Measurements from ENCODE around the gene DLGAP5.

DLGAP5 gene, protein sequence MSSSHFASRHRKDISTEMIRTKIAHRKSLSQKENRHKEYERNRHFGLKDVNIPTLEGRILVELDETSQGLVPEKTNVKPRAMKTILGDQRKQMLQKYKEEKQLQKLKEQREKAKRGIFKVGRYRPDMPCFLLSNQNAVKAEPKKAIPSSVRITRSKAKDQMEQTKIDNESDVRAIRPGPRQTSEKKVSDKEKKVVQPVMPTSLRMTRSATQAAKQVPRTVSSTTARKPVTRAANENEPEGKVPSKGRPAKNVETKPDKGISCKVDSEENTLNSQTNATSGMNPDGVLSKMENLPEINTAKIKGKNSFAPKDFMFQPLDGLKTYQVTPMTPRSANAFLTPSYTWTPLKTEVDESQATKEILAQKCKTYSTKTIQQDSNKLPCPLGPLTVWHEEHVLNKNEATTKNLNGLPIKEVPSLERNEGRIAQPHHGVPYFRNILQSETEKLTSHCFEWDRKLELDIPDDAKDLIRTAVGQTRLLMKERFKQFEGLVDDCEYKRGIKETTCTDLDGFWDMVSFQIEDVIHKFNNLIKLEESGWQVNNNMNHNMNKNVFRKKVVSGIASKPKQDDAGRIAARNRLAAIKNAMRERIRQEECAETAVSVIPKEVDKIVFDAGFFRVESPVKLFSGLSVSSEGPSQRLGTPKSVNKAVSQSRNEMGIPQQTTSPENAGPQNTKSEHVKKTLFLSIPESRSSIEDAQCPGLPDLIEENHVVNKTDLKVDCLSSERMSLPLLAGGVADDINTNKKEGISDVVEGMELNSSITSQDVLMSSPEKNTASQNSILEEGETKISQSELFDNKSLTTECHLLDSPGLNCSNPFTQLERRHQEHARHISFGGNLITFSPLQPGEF

DNA sequence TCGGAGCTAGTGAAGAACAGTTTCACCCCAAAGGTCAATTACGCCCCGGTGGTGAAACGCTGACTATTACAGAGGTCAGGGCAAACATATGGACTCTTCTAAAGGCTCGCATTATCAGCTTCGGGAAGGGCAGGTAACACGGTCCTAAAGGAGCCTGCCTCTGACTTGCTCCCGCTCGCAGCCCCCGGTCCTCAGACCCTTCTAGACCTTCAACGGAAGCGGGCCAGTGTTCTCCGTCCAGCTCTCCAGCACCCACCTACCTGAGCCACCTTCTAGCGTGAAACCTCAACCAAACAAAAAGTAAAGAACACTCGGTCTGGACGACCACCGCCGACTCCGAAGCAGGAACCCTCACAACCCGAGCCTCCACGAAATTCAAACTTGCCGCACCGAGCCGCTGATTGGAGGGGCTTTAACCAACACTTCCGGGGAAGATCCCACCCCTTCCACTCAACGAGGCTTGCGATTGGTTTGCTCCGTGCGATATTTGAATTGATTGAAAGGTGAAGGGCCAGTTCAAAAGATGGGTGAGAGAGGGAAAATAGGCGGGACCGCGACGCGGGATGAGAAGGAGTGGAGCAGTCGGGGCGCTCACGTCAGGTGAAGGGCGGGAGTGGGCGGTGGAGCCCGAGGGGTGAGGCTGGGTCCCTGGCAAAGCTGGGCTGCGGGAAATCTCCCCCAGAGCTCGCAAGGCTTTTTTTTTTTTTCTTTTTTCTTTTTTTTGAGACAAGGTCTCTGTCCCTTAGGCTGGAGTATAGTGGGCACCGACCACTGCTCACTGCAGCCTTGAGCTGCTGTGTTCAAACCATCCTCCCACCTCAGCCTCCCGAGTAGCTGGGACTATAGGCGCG, at the start of gene DLGAP5:
DLGAP5 (minus strand) TSS at position 383 of the 851 bp plus-strand sequence. CDS start 2,406 bp downstream, outside the sequence.
- peak; percentile 84 to 87 for DNase-seq (ENCODE audit: low read depth in 2 of 2)

DNA sequence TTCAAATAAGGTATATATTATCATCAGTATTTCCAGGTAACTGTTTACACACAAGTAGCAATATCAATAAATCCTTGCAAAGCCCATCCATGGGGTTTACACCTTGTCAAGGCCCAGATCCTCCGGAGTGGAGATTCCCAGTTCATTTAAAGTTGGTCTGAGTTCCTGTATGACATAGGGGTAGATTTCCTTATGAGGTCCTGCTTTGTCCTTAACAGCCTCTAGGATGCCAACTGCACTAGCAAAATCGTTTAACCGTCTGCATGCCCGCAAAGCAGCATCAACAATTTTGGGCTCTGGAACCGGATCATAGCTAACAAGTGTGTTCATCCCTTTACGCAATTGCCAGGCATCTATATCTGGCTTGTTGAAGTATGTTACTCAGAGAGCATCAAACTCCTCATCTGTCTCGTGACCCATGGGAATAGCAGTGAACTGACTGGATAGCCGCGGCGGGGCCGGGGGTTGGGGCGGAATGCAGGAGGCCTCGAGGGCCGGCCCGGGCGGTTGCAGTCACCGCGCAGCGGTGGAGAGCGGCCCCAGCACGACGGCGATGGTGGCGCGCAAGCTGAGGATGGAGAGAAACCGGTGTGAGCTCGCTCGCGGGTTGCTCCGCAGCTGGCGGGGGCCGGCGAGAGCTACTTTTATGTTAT, 49.3 kb upstream of the DLGAP5 start:
- no peak for DNase-seq (ENCODE audit: low read depth in 2 of 2)

DNA sequence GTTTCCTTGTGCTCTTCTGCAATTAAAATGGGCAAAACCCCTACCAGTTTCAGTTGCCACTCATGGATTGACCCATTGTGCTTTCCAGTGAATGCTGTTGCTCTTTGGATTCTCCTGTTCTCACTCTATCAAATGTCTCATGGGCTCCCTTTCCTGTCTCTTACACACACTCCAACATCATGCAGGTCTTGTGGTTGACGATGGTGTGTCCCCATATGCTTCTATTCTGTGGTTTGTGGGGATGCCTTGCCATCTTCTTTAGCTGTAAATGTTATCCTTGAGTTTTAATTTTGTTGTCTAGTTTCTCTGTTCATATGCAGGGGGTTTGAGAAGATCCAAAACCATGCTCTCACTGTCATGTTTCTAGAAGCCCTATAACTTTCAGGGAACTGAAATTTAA, 47.9 kb upstream of the DLGAP5 start:
- no peak for DNase-seq (ENCODE audit: low read depth in 2 of 2)

DNA sequence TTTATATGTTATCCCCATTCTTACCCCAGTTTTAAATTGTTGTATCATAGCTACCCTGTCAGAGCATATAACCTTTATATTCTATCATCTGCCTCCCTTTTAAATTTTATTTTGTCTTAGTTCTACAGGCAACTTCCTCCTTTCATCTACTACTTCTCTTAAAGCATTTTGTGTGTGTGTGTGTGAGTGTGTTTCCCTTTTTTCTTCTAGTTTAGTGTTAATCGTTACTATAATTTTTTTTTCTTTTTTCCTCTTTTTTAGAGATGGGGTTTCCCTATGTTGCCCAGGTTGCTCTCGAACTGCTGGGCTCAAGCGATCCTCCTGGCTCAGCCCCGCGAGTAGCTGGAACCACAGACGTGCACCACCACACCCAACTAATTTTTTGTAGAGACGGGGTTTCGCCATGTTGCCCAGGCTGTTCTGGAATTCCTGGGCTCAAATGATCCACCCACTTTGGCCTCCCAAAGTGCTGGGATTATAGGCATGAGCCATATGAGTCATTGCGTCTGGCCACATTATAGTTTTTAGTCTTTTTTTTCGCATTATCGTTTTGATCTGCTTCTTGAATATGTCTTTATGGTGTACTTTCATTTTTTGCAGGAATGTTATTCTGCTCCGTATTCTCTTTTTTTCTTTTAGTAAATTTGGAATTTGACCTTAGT, 46.8 kb upstream of the DLGAP5 start:
- no peak for DNase-seq (ENCODE audit: low read depth in 2 of 2)

DNA sequence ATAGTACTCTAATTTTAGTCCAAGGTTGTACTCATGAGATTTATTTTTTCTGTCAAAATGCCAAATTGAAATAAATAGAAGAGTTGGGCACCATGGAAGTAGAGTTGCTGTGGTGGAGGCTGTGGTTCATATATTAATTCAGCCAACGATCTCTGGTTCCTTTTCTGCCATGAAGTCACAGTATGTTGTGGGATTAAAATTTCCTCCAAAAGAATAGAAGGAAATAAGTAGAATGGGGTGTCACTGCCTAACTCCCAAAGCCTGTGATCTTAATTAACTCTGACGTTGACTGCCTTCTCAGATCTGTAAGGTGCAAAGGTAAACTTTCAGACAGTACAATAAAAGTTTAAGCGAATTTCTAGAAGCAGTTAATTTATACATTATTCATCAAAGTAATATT, 42.2 kb upstream of the DLGAP5 start:
- no peak for DNase-seq (ENCODE audit: low read depth in 2 of 2)

DNA sequence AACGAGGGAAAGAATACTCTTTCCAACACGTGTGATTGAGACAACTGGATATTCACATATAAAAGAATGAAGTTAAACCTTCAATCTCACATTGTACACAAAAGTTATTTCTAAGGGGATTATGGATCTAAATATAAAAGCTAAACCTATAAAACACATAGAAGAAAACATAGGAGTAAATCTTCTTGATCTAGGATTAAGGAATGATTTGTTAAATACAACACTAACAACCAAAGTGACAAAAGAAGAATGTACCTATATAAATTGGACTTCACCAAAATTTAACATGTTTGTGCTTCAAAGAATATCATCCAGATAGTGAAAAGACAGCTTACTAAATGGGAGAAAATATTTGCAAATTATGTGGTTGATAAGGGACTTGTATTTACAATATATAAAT, 36.9 kb upstream of the DLGAP5 start:
- no peak for DNase-seq (ENCODE audit: low read depth in 2 of 2)

DNA sequence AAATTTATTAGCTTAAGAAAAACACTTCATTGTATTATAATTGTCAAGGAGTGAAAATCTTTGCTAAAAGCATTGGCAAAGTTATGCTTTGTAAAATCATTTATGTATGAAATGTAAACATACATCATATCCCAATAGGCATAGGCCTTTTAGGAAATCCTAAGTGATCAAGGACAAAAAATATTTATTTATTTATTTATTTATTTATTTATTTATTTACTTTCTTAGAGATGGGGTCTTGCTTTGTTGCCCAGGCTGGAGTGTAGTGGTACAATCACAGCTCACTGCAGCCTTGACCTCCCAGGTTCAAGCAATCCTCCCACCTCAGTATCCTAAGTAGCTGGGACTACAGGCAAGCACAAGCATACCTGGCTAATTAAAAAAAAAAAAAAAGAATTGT, 32.0 kb upstream of the DLGAP5 start:
- DNase-seq (ENCODE audit: low read depth in 2 of 2): no peak

DNA sequence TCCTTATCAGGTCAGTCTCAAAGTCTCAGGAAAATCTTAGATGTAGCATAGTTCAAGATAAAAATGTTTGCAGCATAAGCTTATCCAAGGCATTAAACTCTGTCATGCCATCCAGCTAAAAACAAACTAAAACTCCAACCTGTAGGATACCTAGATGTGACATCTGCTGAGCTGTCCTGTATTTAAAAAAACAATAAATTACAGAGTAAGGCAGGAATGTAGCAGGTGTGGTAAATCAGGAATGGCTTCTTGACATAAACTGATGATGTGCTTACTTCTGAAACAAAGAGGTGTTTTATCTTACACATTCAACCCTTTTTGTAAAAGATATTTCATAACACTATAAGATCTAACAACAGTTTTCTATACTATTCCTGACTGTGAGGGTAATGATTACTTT, 30.6 kb upstream of the DLGAP5 start:
- DNase-seq (ENCODE audit: low read depth in 2 of 2): no peak

DNA sequence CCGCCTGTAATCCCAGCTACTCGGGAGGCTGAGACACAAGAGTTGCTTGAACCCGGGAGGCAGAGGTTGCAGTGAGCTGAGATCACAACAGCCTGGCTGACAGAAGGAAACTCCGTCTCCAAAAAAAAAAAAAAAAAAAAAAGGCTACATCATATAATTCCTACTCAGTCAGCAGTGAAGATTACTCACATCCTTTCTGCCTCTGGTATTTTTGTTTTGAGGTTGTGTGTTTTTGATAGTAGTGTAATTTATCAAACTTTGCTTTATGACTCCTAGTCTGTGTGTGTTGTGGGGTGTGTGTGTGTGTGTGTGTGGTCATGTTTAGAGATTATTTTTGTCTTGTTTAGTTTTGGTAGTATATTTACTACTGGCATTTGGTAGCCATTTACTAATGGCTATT, 29.8 kb upstream of the DLGAP5 start:
- no peak for DNase-seq (ENCODE audit: low read depth in 2 of 2)

DNA sequence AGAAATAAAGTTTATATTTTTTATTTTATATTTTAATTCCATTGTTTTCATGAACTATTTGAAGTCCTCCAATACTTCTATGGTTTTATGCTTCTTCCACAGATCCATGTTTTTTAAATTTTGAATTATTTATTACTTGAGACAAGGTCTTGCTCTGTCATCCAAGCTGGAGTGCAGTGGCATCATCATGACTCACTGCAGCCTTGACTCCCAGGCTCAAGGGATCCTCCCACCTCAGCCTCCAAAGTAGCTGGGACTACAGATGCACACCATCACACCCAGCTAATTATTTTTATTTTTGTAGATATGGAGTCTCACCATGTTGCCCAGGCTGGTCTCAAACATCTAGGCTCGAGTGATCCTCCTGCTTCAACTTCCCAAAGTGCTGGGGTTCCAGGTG, 28.8 kb upstream of the DLGAP5 start:
- no peak for DNase-seq (ENCODE audit: low read depth in 2 of 2)

DNA sequence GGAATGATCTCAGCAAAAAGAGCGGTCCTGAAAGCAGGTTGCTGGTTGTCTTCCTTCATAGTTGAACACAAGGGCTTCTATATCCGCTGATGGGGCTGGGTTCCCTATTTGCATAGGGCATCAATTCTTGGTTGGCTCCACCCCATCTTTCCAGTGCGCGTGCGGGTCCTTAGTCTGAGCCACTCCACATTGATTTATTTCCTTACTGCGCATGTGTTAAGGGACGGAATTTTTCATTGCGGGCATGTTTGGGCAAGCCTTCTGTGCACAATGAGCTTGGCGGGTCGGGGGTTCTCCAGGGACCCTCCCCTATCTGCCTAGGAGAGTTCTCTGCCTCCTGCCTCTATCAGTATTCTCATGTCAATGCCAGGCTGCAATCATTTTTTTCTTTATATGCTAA, 21.2 kb upstream of the DLGAP5 start:
- DNase-seq (ENCODE audit: low read depth in 2 of 2): no peak

DNA sequence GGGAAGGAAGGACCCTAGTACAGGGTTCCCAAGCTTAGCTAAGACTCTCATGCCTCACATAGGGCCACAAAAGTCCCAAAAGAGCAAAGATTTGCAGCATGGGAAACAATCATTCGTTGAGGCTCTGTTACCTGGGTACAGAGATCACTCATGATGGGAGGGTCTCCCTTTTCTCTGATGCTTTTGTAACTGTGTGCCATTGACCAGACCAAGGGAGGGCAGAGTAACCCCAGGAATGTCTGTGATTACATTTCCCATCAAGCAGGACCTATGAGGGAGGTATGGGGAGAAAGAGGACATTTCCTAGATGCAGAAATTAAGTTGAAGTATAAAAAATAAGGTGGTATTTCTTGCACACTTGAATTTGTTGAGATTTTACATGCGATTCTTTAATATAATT, 16.4 kb upstream of the DLGAP5 start:
- DNase-seq (ENCODE audit: low read depth in 2 of 2): no peak

DNA sequence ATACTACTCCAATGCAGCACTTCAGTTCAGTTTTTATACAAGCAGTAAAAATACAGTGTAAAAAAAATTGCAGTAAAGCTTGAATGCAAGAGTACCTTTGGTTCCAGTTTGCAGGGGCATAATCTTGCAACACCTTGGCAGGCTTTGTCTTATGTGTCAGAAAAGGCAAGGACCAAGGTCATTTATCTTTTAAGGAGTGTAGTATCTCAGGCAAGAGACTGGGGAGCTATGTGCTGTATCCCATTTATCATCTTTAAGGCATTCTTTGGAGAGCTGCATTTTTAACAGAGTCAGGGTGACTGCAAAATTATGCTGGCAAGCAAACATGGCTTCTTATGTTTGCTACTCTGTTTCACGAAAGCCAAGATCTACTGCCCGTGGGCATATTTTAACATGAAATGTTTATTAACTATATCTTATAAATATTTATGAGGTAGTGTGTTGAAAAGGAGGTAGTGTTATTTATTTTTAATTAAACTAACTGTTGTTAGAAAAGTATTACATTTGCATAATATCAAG, 14.8 kb upstream of the DLGAP5 start:
- no peak for DNase-seq (ENCODE audit: low read depth in 2 of 2)

DNA sequence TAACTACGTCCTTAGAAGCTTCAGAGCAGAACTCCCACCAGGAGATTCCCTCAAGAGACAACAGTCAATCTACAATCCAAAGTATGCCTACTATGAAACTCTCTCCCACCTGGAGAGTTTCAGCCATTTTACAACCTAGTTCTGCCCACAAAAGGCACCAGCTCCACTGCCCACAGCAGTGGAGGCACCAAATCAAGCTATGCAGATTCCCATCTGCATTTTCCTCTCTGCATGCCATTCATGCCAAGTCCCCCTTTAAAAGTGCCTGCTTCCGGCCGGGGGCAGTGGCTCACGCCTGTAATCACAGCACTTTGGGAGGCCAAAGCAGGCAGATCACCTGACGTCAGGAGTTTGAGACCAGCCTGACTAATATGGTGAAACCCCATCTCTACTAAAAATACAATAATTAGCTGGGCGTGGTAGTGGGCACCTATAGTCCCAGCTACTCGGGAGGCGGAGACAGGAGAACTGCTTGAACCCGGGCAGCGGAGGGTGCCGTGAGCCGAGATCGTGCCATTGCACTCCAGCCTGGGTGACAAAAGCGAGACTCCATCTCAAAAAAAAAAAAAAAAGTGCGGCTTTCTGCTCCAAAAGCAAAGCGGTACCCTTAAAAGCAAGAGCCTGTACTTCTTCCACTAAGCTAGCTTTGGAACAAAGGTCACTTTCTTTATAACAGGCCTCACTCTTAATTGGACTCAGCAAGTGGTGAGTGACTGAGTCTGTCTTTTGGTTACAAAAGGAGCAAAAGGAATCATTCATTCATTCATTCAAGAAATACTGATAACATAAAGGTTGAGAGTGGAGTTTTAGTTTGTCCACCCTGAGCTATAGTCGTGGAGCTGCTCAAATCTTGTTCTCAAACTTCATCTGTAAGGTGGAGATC, 10.1 kb upstream of the DLGAP5 start:
- DNase-seq (ENCODE audit: low read depth in 2 of 2): no peak

DNA sequence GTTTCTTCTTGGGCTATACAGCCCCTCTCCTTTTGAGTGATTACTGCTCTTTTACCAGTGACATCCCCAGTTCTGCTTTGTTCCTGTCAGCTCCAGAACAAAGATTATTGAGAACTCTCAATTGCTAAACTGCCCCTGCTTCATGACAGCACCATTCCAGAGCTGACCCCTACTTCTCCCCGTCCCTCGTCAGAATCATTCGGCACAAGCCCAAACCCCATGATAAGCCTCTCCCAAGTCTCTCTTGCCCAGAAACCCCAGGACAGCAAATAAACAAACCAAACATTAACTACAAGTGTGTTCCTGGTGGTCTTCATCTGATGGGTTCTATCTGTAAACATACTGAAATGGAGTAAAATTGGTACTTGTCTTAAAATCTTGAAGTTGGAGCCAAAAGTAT, 9.3 kb upstream of the DLGAP5 start:
- no peak for DNase-seq (ENCODE audit: low read depth in 2 of 2)

DNA sequence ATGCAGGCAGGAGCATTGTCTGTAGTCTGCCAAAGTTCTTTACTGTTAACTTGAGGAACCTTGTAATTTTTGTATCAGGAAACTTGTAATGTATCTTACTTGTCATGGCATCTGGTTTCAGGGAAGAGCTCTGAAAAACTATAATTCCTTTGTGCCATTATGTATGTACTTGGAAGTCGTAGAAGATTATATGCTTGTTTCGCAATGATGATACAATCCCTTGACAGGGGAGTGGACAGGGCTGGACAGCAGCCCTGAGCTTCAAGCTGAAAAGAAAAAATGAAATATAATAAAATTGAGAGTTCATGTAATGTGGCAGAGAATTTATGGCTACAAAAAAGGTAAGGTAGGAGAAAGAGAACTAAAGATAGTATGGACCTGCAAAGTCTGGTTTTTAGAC, 7.4 kb upstream of the DLGAP5 start:
- no peak for DNase-seq (ENCODE audit: low read depth in 2 of 2)

DNA sequence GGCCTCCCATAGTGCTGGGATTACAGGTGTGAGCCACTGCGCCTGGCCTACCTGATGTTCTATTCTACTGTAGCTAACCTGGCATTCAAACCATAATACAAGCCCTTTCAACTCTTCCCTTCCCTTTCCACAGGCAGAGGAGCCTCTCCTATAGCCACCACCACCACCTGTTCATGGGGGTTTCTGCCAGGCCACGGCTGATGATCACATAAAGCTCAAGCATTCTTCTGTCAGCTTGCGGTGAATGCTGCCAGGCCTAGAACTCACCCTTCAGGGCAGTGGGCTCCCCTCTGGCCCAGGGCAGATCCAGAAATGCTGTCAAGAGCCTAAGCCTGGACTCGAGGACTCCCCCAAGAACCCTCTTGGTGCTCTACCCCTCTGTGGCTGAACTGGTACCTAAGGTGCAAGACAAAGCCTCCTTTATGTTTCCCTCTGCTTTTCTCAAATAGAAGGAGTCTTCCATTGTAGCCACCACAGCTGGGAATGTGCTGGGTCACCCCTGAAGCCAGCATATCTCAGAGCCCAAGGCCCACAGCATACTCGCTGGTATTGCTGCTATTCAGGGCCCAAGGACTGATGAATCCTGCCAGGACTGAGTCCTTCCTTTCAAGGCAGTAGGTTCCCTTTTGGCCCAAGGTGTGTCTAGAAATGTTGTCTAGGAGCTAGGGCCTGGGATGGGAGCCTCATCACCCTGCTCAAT, 3.4 kb upstream of the DLGAP5 start:
- DNase-seq (ENCODE audit: low read depth in 2 of 2): no peak

DNA sequence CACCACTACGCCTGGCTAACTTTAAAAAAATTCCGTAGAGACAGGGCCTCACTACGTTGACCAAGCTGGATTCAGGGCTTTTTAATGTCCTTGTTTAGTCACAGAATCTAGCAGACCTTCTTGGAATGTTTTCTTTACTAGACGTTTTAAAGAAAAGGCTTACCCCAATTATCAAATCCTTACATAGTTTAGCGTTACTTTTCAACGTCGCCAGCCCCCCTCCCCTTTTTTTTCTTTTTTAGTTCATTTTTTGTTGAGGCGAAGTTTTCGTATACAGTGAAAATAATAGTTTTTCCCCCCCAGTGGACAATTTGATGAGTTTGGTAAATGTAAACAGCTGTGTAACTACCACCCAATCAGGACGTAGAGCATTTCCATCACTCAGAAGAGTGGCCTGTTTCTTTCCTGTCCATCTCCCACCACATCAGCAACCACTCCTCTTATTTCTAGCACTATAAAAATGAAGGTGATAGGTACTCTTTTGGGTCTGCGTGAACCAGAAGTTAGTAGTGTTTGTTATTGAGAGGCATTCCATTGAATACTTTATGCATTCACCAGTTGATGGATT, 753 bp upstream of the DLGAP5 start:
- no peak for DNase-seq (ENCODE audit: low read depth in 2 of 2)

DNA sequence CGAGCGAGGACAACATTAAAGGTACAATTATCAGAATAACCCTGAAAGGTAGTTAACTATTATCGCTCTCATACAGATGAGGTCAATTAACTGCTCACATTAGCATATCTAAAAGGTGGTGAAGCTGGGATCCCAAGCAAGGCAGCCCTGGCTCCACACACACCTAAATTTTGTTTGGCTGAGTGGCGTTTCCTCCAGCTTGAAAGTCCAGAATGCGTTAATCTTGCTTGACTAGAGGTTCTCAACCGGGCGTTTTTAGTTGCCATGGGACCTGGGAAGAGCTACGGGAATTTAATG, 531 bp downstream of the DLGAP5 start:
- no peak for DNase-seq (ENCODE audit: low read depth in 2 of 2)

All from stimulated activated CD8-positive, alpha-beta memory T cell treated with anti-CD3 and anti-CD28 coated beads, Interleukin-15, amount 100 ng/mL, for 48 hours (primary cell).